GM19463 (cell line): ENCODE data around the gene BCAR3.
"Not testable (repeated sequence)": the region's sequence is repeated elsewhere in the genome, so short reads cannot be mapped to it uniquely, and the experiment has no call there.

Experiments
- ATAC-seq: cut with Tn5 transposase; IDR thresholded peaks from one replicate; pipeline ENCODE4 v1.9.1; 2021; ENCODE audit warnings: mild to moderate bottlenecking, moderate library complexity; ENCODE audit not compliant: unreplicated experiment

BCAR3 gene

GRCh38 chr1:93707956-93708355 lies 26.3 kb upstream of the BCAR3 start:
- peak; percentile 52 for ATAC-seq

GRCh38 chr1:93705892-93706500 lies 24.4 kb upstream of the BCAR3 start:
- ATAC-seq, result no peak

GRCh38 chr1:93704052-93704451 lies 22.4 kb upstream of the BCAR3 start:
- ATAC-seq, result peak; percentile 39

GRCh38 chr1:93703643-93704042 lies 22.0 kb upstream of the BCAR3 start:
- ATAC-seq, result peak; percentile 15

GRCh38 chr1:93702828-93703183 lies 21.2 kb upstream of the BCAR3 start:
- ATAC-seq, result no peak

GRCh38 chr1:93702111-93702827 lies 20.6 kb upstream of the BCAR3 start:
- ATAC-seq, result peak; percentile 34

- ATAC-seq, result peak; percentile 24
These were observed 20.0 kb upstream of the BCAR3 start for GRCh38 chr1:93701629-93702028.

GRCh38 chr1:93700532-93701469 lies 19.2 kb upstream of the BCAR3 start:
- ATAC-seq, result no peak

- no peak for ATAC-seq
These were observed 18.0 kb upstream of the BCAR3 start for GRCh38 chr1:93699503-93700168.

- ATAC-seq, result no peak
These were observed 17.4 kb upstream of the BCAR3 start for GRCh38 chr1:93699049-93699384.

- no peak for ATAC-seq
These were observed 16.9 kb upstream of the BCAR3 start for GRCh38 chr1:93698329-93699048.

- not testable (repeated sequence) for ATAC-seq
These were observed 15.9 kb upstream of the BCAR3 start for GRCh38 chr1:93697566-93697965.

GRCh38 chr1:93695411-93696005 lies 13.9 kb upstream of the BCAR3 start:
- no peak for ATAC-seq

GRCh38 chr1:93694819-93695218 lies 13.2 kb upstream of the BCAR3 start:
- ATAC-seq, result no peak

- ATAC-seq, result no peak
These were observed 12.4 kb upstream of the BCAR3 start for GRCh38 chr1:93694039-93694438.

- peak; percentile 82 for ATAC-seq
These were observed 11.4 kb upstream of the BCAR3 start for GRCh38 chr1:93692983-93693591.

GRCh38 chr1:93692451-93692861 lies 10.8 kb upstream of the BCAR3 start:
- no peak for ATAC-seq

- ATAC-seq, result no peak
These were observed 10.4 kb upstream of the BCAR3 start for GRCh38 chr1:93692026-93692425.

GRCh38 chr1:93690921-93691789 lies 9.5 kb upstream of the BCAR3 start:
- no peak for ATAC-seq
